NCI-H187 treated with DMSO at 0.1 percent for 48 hours (cell line): ENCODE results near the gene KRT39.
"Not testable (repeated sequence)": the region's sequence is repeated elsewhere in the genome, so short reads cannot be mapped to it uniquely, and the experiment has no call there.

Source experiments
- DNase-seq: peaks from one replicate; lab custom pipeline; 2025; lab: John Stamatoyannopoulos, UW

KRT39 gene

DNA sequence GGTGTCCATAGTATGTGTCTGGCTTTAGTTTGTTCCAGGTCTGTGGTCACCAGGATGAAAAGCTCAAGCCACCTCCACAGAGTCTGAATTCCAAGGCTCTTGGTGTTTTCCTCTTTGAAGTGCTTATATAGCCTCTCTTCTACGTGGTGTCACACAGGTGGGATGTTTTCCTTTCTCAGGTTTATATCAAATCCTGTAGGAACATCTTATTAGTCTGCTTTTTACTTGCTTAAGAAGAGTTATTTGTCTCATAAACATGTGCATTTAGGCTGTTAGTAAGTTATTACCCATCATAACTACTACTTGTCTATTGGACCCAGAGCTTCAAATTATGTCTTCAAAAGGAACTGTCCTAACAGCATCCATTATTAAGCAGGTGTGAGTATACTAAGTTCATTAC lies at the start of gene KRT39:
Gene KRT39, minus strand, starts transcription at position 101 of the 400 bp plus-strand sequence. Its CDS starts 92 bp downstream, at position 9.
- DNase-seq: no peak

DNA sequence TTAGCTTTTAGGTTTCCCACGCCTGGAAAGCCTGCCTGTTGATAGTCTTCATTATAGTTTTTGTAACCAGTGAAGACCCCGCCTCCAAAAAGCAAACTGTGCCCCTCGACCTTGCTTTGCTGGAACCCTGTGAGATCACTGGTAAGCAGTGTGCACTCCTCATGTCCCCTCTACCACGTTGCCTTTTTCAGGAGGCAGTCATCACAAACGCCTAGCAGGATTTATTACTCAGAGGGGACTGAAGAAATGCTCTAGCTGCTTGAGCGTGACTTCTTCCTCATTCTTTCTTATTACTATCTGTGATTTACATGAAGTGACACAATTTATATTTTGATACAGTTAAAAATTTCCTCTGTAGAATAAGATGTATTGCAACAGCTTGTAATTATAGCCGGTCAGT lies 48.7 kb upstream of the KRT39 start:
- no peak for DNase-seq

DNA sequence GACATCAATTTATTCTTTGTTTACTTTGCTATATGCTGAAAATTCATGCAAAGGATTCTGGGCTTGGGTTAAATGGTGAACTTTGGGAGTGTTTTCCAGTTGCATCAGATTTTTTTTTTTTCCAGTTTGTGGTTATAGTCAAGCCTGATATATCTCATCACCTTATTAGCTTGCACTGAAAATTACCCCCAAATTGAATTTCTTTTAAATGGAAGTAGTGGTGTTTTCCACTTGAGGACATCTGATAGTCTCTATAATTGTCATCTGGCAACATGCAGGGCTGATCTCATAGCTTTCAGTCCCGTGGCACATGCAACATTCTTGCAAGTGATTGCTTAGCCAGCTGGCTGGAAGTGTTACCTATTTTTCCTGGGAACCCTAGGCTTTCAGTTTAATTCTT lies 46.9 kb upstream of the KRT39 start:
- DNase-seq: no peak

DNA sequence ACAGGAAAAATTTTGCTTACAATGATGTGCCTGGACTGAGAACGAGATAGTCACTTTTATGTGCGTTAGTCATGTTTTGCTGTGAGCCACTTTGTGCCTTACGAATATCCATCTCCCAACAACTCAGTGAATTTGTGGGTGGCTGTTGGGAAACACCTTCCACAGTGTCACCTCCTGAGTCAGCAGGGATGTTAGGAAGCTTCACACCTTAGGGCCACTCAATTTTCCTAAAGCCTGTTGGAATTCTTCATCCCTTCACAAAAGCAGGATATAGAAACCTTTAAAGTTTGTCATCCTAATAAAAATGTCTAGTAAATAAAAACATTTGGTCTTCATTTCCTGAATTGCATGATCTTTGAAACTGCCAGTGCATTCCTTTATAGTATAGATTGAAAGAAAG lies 46.4 kb upstream of the KRT39 start:
- no peak for DNase-seq

DNA sequence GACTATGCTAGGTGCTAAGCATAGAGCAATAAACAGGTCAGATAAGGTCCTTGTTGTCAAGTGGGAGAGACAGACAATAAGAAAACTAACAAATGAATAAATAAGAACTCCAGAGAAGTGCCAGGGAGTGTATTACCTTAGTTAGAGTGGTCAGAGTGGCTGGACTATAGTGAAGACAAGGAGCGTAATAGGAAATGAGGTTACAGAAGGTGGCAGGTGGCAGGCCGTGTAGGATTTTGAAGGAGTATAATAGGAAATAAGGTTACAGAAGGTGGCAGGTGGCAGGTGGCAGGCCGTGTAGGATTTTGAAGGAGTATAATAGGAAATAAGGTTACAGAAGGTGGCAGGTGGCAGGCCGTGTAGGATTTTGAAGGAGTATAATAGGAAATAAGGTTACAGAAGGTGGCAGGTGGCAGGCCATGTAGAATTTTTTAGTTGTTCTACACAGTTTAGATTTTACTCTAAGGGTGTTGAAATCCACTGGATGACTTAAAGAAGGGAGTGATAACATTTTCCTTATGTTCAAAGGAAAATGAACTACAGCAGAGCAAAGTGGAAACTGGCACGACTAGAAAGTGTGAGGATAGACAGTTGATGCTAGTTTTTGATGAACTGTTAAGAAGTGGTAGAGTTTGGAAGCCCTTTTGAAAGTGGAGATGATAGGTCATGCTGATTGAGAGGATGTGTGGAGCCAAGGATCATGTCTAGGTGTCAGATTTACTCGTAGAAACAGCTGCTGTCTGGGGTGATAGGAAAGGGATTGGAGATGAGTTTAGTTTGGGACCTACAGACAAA lies 45.8 kb upstream of the KRT39 start:
- no peak for DNase-seq

DNA sequence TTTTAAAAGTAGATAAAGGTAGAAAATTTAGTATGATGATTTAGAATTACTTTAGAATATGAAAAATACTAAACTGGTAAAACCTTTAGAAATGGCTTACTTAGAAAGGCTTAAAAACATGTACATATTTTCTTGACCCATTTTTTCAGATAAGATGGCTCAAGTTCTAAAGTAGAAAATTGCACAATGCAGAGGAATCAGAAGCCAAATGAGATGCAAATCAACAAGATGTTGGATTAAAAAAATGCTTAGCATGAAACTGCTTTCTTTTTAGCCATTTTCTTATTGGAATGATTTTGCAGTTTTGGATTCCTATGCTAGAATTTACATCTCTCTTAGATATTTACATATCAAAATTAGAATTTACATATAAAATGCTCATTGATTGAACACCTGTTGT lies 43.7 kb upstream of the KRT39 start:
- no peak for DNase-seq

DNA sequence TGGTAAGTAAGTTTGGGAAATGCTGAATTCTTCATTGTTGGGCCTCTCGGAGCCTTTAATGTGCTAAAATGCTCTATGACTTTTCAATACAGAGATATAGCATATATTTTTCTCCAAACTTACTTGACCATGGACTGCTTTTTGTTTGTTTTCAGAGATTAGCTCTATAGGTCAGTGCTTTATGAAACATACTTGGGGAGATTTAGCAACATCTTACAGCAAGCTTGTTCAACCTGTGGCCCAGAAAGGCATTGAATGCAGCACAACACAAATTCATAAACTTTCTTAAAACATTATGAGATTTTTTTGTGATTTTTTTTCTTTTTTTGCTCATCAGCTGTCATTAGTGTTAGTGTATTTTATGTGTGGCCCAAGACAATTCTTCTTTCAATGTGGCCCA lies 43.2 kb upstream of the KRT39 start:
- no peak for DNase-seq

DNA sequence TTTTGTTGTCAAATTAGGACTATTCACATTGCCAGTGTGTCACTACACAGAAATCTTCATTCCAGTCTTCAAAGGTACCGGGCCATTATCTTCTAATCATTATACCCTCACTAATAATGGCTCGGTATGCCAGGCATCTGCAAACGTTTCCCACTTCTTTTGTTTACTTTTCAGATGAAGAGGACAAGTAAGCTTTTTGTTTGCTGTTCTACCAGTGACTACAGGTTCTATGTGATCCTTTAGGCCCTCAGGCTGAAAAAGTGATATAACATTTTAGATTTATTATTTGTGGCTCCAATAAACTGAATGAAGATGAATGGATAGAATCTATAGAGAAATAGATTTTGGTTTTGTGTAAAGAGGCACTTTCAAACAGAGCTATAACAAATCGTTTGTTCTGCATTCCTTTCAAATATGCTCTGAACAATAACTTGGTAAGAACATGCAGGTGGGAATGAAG lies 42.6 kb upstream of the KRT39 start:
- no peak for DNase-seq

DNA sequence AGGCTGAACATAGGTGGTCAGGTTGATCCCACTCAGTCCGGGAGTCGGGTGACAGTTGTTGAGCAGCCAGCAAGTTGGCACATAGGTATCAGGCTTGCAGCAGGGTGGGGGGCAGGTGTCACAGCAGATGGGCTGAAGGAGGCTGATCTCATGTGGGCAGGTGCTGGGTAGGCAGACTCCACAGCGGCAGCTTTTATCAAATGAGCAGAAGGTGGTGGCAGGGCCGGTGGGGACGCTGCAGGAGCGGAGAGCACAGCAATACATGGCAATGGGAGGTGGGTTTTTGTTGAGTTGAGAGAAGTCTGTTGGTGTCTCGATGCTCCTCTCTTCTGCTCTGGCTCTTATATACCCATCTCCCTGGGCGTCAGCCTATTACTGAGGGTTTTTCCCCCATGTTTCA lies 42.1 kb upstream of the KRT39 start, which contains the start of gene KRTAP3-1:
Gene KRTAP3-1, minus strand, starts transcription at position 318 of the 400 bp plus-strand sequence. Its CDS starts 54 bp downstream, at position 264.
- no peak for DNase-seq

DNA sequence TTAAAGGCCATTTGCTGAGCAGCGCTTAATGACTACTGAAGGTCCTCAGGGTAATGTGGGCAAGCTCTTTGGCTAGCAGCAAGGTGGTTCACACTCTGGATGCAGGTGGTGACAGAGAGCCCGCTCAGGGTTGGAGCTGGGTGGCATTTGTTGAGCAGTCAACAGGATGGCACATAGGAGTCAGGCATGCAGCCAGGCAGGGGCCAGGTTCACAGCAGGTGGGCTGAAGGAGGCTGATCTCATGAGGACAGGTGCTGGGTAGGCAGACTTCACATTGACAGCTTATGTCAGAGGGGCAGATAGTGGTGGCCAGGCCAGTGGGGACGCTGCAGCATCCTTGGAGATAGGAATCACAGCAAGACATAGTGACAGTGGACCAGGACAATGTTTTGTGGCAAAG lies 37.6 kb upstream of the KRT39 start:
- DNase-seq: no peak

DNA sequence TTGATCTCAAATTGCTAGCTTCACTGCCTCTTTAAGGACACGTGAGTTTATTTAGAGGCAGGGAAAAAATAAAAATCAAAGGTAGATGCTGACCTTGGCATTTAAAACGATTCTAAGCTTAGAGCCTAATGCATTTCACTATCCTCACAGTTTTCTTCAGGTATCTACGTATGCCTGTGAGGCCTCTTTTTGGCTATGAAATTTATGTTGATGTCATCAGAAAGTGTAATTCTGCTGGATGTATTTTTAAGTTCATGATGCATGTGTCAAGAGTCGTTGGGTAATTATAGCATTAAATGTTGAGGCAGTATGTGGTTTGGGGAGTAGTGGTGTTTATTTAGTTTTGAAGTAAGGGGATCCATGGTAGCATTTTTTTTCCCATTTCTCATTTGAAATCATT lies 37.2 kb upstream of the KRT39 start:
- DNase-seq: no peak

DNA sequence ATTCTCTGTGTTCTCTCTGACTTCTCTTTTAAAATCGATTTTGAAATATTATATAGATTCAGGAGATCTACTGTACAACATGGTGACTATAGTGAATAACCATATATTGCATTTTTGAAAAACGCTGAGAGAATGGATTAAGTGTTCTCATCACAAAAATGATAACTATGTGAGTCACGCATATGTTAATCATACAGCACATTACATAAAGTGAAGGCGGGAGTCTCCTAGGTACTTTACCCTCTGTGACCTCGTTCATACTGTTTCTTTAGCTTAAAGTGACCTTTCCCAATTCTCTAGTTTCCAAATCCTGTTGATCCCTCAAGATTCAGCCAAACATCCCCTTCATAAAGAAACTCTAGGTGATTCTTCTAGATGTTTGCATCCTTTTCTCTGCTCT lies 36.1 kb upstream of the KRT39 start:
- DNase-seq: no peak

DNA sequence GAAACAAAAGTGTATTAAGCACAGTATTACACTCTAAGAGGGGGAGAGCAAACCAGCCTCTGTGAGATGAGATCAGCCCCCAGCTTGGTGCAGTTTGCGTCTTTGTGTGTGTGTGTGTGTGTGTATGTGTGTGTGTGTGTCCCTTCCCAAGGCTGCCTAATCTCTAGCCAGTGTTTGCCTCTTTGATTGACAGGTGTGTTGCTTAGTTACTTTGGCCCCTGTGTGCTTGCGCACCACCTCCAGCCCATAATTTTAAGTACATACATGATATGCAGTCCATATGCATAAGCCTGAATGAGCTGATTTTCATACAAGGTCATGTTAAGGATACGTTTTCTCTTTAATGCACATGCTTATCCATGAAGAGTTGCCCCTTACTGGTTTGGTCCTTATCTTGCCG lies 35.0 kb upstream of the KRT39 start:
- DNase-seq: no peak

DNA sequence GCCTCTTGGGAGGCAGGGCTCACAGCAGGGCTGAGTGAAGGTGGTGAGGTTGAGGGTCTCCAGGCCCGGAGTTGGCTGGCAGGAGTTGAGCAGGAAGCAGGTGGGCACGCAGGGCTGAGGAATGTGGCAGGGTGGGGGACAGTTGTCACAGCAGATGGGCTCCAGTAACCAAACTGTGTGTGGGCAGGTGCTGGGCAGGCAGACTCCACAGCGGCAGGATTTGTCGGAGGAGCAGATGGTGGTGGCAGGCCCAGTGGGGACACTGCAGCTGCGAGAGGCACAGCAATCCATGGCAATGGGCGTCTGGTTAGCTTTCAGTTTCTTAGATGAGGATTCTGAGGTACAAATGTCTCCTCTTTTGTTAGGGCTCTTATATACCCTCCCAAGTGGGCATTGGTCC lies 32.8 kb upstream of the KRT39 start, which contains the start of gene KRTAP3-2:
Gene KRTAP3-2, minus strand, starts transcription at position 344 of the 400 bp plus-strand sequence. Its CDS starts 53 bp downstream, at position 291.
- not testable (repeated sequence) for DNase-seq

DNA sequence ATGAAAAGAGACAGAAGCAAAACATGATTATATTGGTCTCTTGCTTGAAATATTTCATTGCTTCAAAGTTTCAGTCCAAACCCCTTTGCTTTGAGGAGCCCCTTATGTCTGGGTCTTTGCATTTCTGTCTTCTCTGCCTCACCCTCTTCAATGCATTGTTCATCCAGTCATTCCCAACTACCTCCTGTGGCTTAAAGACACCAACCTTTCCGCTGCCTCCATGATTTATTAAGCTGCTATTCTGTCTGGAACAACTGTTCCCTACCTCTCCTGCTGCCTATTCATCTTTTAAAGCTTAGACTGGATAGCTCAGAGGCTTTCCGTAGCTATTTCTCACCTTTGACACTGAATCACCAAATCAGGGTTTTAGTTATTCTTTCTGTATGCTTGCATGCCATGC lies 30.6 kb upstream of the KRT39 start:
- DNase-seq: no peak

DNA sequence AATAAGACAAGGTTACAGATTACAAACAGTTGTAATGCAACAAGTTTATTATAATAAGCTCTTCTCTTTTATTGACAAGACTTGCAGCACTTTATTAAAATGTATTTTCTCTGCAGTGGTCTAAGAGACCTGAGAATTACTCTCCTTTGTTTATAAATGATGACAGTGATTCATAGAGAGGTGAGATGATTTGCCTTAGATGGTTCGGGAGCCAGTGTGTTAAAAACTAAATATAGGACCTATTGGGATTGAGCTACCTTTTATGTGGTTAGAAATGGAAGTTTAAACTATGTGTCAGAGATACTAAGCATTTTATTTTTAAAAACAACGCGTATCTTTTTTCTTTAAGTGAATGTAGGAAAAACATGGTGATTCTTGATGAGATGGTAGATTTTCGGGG lies 30.1 kb upstream of the KRT39 start:
- no peak for DNase-seq

DNA sequence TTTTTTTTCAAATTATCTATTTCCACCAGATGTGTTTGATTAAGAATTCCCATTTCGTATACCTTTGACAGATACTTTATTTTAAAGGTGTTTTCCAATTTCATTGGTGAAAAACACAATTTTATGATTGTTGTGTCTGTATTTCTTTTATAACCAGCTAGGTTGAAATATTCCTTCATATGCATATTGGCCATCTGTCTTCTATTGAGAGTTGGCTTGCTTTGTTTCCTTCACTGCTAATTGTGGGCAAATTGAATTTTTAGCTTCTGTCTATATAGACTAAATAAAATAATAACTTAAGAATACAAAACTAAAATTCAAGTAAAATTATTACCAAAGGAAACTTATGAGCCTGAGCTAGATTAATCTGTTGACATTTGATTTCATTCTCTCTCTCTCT lies 28.4 kb upstream of the KRT39 start:
- DNase-seq: no peak

DNA sequence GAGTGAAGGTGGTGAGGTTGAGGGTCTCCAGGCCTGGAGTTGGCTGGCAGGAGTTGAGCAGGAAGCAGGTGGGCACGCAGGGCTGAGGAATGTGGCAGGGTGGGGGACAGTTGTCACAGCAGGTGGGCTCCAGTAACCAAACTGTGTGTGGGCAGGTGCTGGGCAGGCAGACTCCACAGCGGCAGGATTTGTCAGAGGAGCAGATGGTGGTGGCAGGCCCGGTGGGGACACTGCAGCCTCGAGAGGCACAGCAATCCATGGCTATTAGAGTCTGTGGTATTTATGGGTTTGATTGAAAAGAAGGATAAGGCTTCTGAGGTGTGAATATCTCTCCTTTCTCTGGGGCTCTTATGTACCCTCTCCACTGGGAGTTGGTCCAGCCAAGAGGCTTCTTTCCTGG lies 27.1 kb upstream of the KRT39 start, which contains the start of gene KRTAP3-3:
Gene KRTAP3-3, minus strand, starts transcription at position 326 of the 400 bp plus-strand sequence. Its CDS starts 67 bp downstream, at position 259.
- no peak for DNase-seq

DNA sequence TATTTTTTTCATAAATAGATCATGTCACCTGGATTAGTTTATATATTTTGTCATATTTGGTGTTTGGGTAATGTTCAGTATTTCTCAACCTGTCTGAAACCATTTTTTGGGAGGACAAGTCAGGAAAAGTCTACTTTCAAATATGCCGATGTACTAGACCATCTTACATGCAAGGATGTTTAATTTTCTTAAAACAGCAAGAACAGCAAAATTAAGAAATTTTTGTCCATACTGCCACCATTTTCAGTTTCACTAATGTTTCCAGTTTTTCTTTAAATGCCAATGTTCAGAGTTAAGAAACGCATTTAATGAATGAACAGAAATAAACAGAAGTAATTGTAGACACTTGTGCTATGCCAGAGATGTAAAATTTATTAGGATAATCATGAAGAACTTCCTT lies 26.3 kb upstream of the KRT39 start:
- DNase-seq: no peak

DNA sequence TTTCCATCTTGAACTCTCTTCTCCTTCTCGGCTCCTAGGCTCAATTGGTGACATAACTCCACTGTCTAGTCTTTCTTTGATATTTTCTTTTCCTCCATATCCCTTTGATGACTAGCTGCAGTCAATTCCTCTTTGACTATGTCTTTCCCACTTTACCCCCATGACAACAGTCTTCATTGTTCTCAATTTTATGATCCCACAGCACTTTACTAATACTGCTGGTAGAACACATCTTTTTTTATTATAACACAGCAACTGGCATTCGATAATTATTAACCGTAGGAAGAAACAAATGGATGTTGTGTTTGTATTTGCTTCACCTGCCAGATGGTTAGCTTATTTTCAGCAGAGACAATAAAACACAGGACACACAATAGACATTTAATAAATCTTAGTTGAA lies 25.9 kb upstream of the KRT39 start:
- no peak for DNase-seq

DNA sequence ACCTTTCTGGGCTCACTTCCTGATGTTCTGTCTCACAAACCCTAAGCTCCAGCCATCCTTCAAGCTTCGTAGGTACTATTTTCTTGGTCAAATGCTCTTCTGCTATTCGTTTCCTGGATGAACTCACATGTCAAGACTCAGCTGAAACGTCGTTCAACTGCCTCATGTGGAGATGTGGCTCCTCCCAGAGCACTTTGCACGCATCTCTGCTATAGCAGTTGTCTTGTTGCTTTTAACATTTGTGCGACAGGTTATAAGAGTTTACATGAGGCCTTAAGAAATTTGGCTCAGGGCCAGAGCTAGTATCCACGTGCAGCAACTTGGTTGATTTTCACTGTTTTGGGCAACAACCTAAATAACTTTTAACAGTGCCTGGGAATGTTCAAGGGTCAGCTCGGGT lies 20.2 kb upstream of the KRT39 start:
- no peak for DNase-seq

DNA sequence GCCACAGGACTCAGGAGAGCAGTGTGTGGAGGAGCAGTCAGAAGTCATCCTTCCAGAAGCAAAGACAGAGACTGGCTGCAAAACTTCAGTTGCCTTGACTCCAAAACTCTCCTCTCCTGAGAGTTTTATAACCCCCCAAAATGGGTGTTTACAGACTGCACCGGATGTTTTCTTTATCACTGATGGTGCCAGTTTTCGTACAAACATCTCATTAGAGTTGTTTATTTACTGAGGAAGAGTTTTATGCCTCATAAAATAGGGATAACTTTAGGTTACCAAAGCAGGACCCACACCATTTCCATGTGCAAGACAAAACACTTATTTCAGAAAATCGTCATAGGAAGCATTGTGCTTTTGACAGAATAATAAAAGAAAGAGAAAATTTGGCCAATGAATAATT lies 17.5 kb upstream of the KRT39 start, which contains the start of gene KRT40:
Gene KRT40, minus strand, starts transcription at position 101 of the 400 bp plus-strand sequence. Its CDS starts 53 bp downstream, at position 48.
- DNase-seq: no peak

DNA sequence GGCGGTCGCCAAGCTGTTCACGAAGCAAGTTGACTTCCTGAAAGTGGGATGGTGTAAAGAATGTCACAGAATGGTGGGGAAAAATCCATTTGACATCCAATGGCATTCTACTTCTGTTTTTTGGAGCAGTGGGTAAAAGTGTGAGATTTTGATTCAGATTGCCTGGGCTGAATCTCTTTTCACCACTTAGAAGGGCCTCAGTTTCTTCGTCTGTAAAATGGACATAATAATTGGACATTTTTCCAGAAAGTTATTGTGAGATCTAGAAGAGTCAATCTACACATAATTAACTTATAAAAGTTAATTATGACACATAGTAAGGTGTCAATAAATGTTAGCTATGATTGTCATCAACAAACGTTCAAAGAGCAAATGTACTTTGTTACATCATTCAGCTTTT lies 14.4 kb upstream of the KRT39 start:
- no peak for DNase-seq

DNA sequence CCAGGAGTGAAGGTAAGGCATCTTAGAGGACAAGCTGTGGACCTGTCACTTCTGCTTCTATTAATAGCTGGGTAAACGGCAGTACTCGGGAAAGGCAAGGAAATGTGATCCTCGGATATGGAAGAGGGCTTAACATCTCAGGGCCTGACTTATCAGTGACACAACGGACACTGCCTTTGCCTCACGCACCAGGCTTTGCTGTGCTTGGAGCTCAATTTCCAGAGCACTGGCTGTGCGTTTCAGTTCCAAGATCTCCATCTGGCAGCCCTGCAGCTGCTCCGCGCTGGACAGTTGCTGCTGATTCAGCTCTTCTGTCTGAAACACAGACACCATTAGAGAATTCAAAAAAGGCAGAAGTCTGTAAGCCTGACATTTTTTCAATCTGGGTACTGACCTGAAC lies 13.8 kb upstream of the KRT39 start:
- DNase-seq: peak; percentile 39
